ENCODE measurements around the gene C19orf25. TPM values are rescaled to one million over a fixed set of nuclear protein-coding genes. Genes with fewer than 3 reads are reported as not detected.

The C19orf25 gene
- total and polyA plus RNA-seq, 2 of the 13 experiments (the other 11 are each of a cell fraction or from before 2014, with no cell fraction given) = 14.2 to 32.4 TPM

- no peak for TF ChIP-seq GTF2F1 (IDR thresholded peaks at IDR 0.05; ENCODE audit: low read length)
- TF ChIP-seq HNRNPH1 (optimal IDR thresholded peaks at IDR 0.05; ENCODE audit: low read depth, low read length) = no peak
- peak; percentile 86 for TF ChIP-seq POLR2G (IDR thresholded peaks at IDR 0.05; ENCODE audit: low read depth, low read length)
- peak; percentile 63 for TF ChIP-seq POGK (CRISPR knock-in tag; conservative IDR thresholded peaks at IDR 0.05)
- peak; percentile 57; the same call in 1 of the 2 replicates for TF ChIP-seq E2F5 (CRISPR knock-in tag; conservative IDR thresholded peaks at IDR 0.05)
- TF ChIP-seq DMAP1 (CRISPR knock-in tag; IDR thresholded peaks at IDR 0.05) = peak; percentile 51
- peak; percentile 77 for TF ChIP-seq ERF (CRISPR knock-in tag; IDR thresholded peaks at IDR 0.05)
- no peak for TF ChIP-seq RNF219 (CRISPR knock-in tag; IDR thresholded peaks at IDR 0.05)
- no peak for TF ChIP-seq ZNF407 (CRISPR knock-in tag; IDR thresholded peaks at IDR 0.05; ENCODE audit: not compliant biosample characterization)
- TF ChIP-seq FOXK1 (CRISPR knock-in tag; IDR thresholded peaks at IDR 0.05; ENCODE audit: borderline replicate concordance, low read depth) = peak; percentile 41; the same call in 1 of the 2 replicates
- TF ChIP-seq THAP7 (CRISPR knock-in tag; IDR thresholded peaks at IDR 0.05) = 0 out of 2 replicates have a peak, but pooled peaks have one; percentile 46
- no peak for TF ChIP-seq LCORL (IDR thresholded peaks at IDR 0.05)
- peak; percentile 85 for TF ChIP-seq LCORL (CRISPR knock-in tag; IDR thresholded peaks at IDR 0.05)
- TF ChIP-seq ZNF768 (CRISPR knock-in tag; IDR thresholded peaks at IDR 0.05) = no peak
- TF ChIP-seq FOXP1 (IDR thresholded peaks at IDR 0.05) = no peak
- no peak for TF ChIP-seq FOXP1 (CRISPR knock-in tag; IDR thresholded peaks at IDR 0.05)
Observed at GRCh38 chr19:1478934-1479707, at the start of gene C19orf25 (continued).
